Endodermal cell (in vitro differentiated cells): ENCODE data around the gene DAGLA. TPM values are rescaled to one million over a fixed set of nuclear protein-coding genes. Genes with fewer than 3 reads are reported as not detected.

Source experiments
- DNase-seq: peaks from one replicate; pipeline ENCODE4 v3.0.0-alpha.2; 2017
- H3K27ac ChIP-seq: 2 replicates; pipeline ENCODE4 v1.5.1; 2013; ENCODE audit warnings: mild to moderate bottlenecking, low read depth, low read length, moderate library complexity
- H3K27me3 ChIP-seq: 2 replicates; pipeline ENCODE4 v1.6.1; 2013; ENCODE audit warnings: mild to moderate bottlenecking, low read length, moderate library complexity; ENCODE audit not compliant: insufficient read depth, control insufficient read depth, poor library complexity, severe bottlenecking
- H3K36me3 ChIP-seq: 2 replicates; pipeline ENCODE4 v1.7.0; 2013; ENCODE audit warnings: mild to moderate bottlenecking, low read length, moderate library complexity; ENCODE audit not compliant: control insufficient read depth, insufficient read depth
- H3K4me1 ChIP-seq: one replicate; pipeline ENCODE4 v1.7.0; 2013; ENCODE audit warnings: low read length; ENCODE audit not compliant: control insufficient read depth, insufficient read depth
- H3K4me3 ChIP-seq: 2 replicates; pipeline ENCODE4 v1.5.1; 2013; ENCODE audit warnings: mild to moderate bottlenecking, low read length, moderate library complexity
- H3K9ac ChIP-seq: 2 replicates; pipeline ENCODE4 v1.6.1; 2013; ENCODE audit warnings: mild to moderate bottlenecking, low read length, moderate library complexity; ENCODE audit not compliant: poor library complexity, severe bottlenecking; ENCODE audit errors: extremely low read depth
- H3K9me3 ChIP-seq: 2 replicates; pipeline ENCODE4 v1.6.1; 2013; ENCODE audit warnings: mild to moderate bottlenecking, low read length, moderate library complexity; ENCODE audit not compliant: control insufficient read depth
- H3K27ac Mint-ChIP-seq: 2 replicates; pipeline ENCODE4 v1.8.0; 2020; ENCODE audit warnings: mixed read lengths
- H3K27me3 Mint-ChIP-seq: 2 replicates; pipeline ENCODE4 v1.8.0; 2021; ENCODE audit warnings: mild to moderate bottlenecking, mixed read lengths; ENCODE audit not compliant: insufficient read depth
- H3K36me3 Mint-ChIP-seq: 2 replicates; pipeline ENCODE4 v1.8.0; 2020; ENCODE audit warnings: low read depth, mixed read lengths
- H3K4me1 Mint-ChIP-seq: 2 replicates; pipeline ENCODE4 v1.8.0; 2020; ENCODE audit warnings: mixed read lengths
- H3K4me3 Mint-ChIP-seq: 2 replicates; pipeline ENCODE4 v1.8.0; 2020; ENCODE audit warnings: mild to moderate bottlenecking, moderate library complexity, mixed read lengths
- H3K9me3 Mint-ChIP-seq: 2 replicates; pipeline ENCODE4 v1.8.0; 2020; ENCODE audit warnings: mild to moderate bottlenecking, mixed read lengths
- CTCF ChIP-seq: fragments of 200-600 bp; sonication (generic); conservative IDR thresholded peaks from 2 replicates; pipeline ENCODE4 v1.5.0; 2021; ENCODE audit warnings: antibody characterized with exemption, mild to moderate bottlenecking
- WGBS, 2 experiments: methylation state at CpG; one replicate each; pipeline versions ENCODE4 v1.1.5 to v1.1.7; 2013; ENCODE audit warnings: missing lambda C conversion rate in 2 of 2, mixed read lengths in 1 of 2; ENCODE audit not compliant: insufficient coverage in 1 of 2, insufficient read length in 1 of 2; 5-methylcytosine and 5-hydroxymethylcytosine counted together
- total RNA-seq, 2 donors: library from RNA; stranded (reverse); fragmentation: NEBNext Ultra II Directional in 1 of 2; extraction: Animal tissue kit (Norgen Biotek cat#: 25700) in 1 of 2; gene quantifications; 2 replicates in 1 of 2; 3 replicates in 1 of 2; pipeline ENCODE4 v1.2.1, GENCODE V29; 2021

Gene DAGLA
- total RNA-seq, 2 donors from 2014 or later = 5.6 to 8.7 TPM

DNA sequence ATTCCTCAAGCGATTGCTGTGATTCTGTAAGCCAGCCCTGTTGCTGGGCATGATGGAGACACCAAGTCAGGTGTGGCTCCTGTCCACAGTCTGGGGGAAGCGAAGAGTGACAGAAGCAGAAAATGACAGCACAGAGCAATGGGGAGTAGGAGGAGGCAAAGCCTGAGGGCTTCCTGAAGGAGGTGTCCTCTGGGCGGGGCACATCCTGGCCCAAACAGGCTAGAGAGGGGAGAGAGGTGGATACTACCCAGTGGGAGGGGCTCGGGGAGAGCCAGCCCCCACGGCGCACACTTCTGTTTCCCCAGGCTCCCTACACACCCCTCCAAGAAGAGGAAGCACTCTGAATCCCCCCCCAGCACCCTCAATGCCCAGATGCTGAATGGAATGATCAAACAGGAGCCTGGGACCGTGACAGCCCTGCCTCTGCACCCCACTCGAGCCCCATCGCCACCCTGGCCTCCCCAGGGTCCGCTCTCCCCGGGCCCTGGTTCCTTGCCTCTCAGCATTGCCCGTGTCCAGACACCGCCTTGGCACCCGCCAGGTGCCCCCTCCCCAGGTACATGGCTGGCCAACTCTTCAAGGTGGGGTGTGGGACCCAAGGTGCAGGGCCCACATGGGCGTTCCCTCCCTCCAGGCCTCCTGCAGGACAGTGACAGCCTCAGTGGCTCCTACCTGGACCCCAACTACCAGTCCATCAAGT is 91.2 kb downstream of the DAGLA start:
- H3K9ac ChIP-seq = no peak overlapping the region
- no peak for TF ChIP-seq CTCF
- H3K4me3 Mint-ChIP-seq = no peak overlapping the region
- DNase-seq = no peak
- no peaks in the 10 kb centered on the region for H3K9me3 Mint-ChIP-seq
- no peaks in the 10 kb centered on the region for H3K9me3 ChIP-seq
- H3K36me3 Mint-ChIP-seq = no peaks in the 10 kb centered on the region
- H3K4me3 ChIP-seq = no peak overlapping the region
- H3K36me3 ChIP-seq = no peaks in the 10 kb centered on the region
- H3K27me3 Mint-ChIP-seq = no peaks in the 10 kb centered on the region
- no peaks in the 10 kb centered on the region for H3K4me1 ChIP-seq
- no peaks in the 10 kb centered on the region for H3K27me3 ChIP-seq
- no peak overlapping the region for H3K27ac ChIP-seq
- peaks cover 7% of the 10 kb centered on the region for H3K4me1 Mint-ChIP-seq
- WGBS, 2 experiments = 88 to 93% methylated on average over 8 to 15 of the region's 15 CpGs
- H3K27ac Mint-ChIP-seq = no peak overlapping the region

- Histone ChIP-seq H3K36me3 (no peaks in the 10 kb centered on the region), H3K4me1 (no peaks in the 10 kb centered on the region), H3K27me3 (no peaks in the 10 kb centered on the region), H3K9me3 (no peaks in the 10 kb centered on the region), H3K27ac (peak overlapping the region; percentile 24), H3K4me3 (no peak overlapping the region), H3K9ac (no peak overlapping the region)
- Mint-ChIP-seq H3K9me3 (no peaks in the 10 kb centered on the region), H3K36me3 (peaks cover 5% of the 10 kb centered on the region), H3K4me1 (peaks cover 7% of the 10 kb centered on the region), H3K27me3 (no peaks in the 10 kb centered on the region), H3K27ac (no peak overlapping the region), H3K4me3 (no peak overlapping the region)
- TF ChIP-seq CTCF = no peak
- WGBS, 2 experiments = 80% methylated on average over 5 of the region's 7 CpGs; no CpG with 5 or more reads in 1 of the 2 experiments
- DNase-seq = peak; percentile 82
Measured at GRCh38 chr11:61771985-61772455, 91.8 kb downstream of the DAGLA start.

DNA sequence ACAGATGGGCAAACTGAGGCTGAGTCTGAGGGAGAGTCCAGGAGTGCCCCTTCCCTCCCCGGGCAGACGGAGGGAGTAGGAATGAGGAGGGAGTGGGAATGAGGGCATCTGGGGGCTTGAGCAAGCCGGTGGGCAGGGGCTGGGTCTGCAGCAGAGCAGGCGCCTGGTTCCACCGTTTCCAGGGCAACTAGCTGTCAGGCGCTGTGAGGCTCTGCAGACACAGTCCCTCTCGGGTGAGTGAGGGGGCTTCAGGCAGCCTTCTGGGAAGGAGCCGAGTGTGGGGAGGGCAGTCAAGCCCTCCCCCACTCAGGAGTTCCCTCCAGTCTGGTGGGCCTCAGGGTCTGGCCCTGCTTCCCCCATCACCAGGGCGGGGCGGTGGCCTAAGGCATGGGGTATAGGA is 93.2 kb downstream of the DAGLA start:
- DNase-seq = no peak
- Histone ChIP-seq H3K27me3 (no peaks in the 10 kb centered on the region), H3K27ac (peak overlapping the region; percentile 22), H3K4me1 (no peaks in the 10 kb centered on the region), H3K36me3 (peaks cover 5% of the 10 kb centered on the region), H3K4me3 (no peak overlapping the region), H3K9ac (no peak overlapping the region), H3K9me3 (no peaks in the 10 kb centered on the region)
- 73 to 84% methylated on average over 5 to 10 of the region's 10 CpGs for WGBS, 2 experiments
- Mint-ChIP-seq H3K4me3 (no peak overlapping the region), H3K36me3 (peaks cover 13% of the 10 kb centered on the region), H3K27ac (no peak overlapping the region), H3K4me1 (peaks cover 2% of the 10 kb centered on the region), H3K9me3 (no peaks in the 10 kb centered on the region), H3K27me3 (no peaks in the 10 kb centered on the region)
- TF ChIP-seq CTCF = no peak
